GM19438 (cell line): ENCODE results near the gene TMEM69.
"Not testable (repeated sequence)": the region's sequence is repeated elsewhere in the genome, so short reads cannot be mapped to it uniquely, and the experiment has no call there.

Experiments used
- ATAC-seq: cut with Tn5 transposase; IDR thresholded peaks from one replicate; pipeline ENCODE4 v1.9.1; 2021; ENCODE audit warnings: low read depth; ENCODE audit not compliant: unreplicated experiment

TMEM69 gene

GRCh38 chr1:45687754-45688740 is at the start of gene TMEM69:
Gene TMEM69, plus strand, starts transcription at chr1:45688181. Its CDS starts 2,888 bp downstream, at chr1:45691069.
- no peak for ATAC-seq

- ATAC-seq, result no peak
These were observed 47.7 kb upstream of the TMEM69 start for GRCh38 chr1:45640293-45640692.

GRCh38 chr1:45643321-45643720 is 44.7 kb upstream of the TMEM69 start:
- ATAC-seq, result no peak

GRCh38 chr1:45643978-45644377 is 44.0 kb upstream of the TMEM69 start:
- ATAC-seq, result no peak

- no peak for ATAC-seq
These were observed 43.3 kb upstream of the TMEM69 start for GRCh38 chr1:45644661-45645060.

GRCh38 chr1:45647248-45648021 is 40.5 kb upstream of the TMEM69 start:
- no peak for ATAC-seq

GRCh38 chr1:45654540-45655280 is 33.3 kb upstream of the TMEM69 start:
- no peak for ATAC-seq

GRCh38 chr1:45656573-45657226 is 31.3 kb upstream of the TMEM69 start:
- no peak for ATAC-seq

GRCh38 chr1:45658171-45658570 is 29.8 kb upstream of the TMEM69 start:
- no peak for ATAC-seq

GRCh38 chr1:45659222-45659621 is 28.8 kb upstream of the TMEM69 start:
- ATAC-seq, result no peak

- no peak for ATAC-seq
These were observed 27.6 kb upstream of the TMEM69 start for GRCh38 chr1:45660336-45660735.

- ATAC-seq, result no peak
These were observed 21.1 kb upstream of the TMEM69 start for GRCh38 chr1:45666836-45667235.

- ATAC-seq, result no peak
These were observed 20.5 kb upstream of the TMEM69 start for GRCh38 chr1:45667321-45668111.

- ATAC-seq, result no peak
These were observed 19.5 kb upstream of the TMEM69 start for GRCh38 chr1:45668526-45668925.

- no peak for ATAC-seq
These were observed 18.6 kb upstream of the TMEM69 start for GRCh38 chr1:45669379-45669778.

- no peak for ATAC-seq
These were observed 17.9 kb upstream of the TMEM69 start for GRCh38 chr1:45669859-45670655.

- no peak for ATAC-seq
These were observed 14.0 kb upstream of the TMEM69 start for GRCh38 chr1:45673956-45674355.

- ATAC-seq, result no peak
These were observed 13.5 kb upstream of the TMEM69 start for GRCh38 chr1:45674478-45674877.

GRCh38 chr1:45676553-45676952 is 11.4 kb upstream of the TMEM69 start:
- ATAC-seq, result not testable (repeated sequence)
